ENCODE measurements around the gene PPM1E. TPM values are rescaled to one million over a fixed set of nuclear protein-coding genes. Genes with fewer than 3 reads are reported as not detected.

PPM1E gene
- total and polyA plus RNA-seq, 7 experiments from 2014 or later = 0.07 TPM; not detected in 6

GRCh38 chr17:58902322-58902721 lies 146.7 kb downstream of the PPM1E start:
- H3K9me3 Mint-ChIP-seq = peaks cover 0 to 25% (median 2%) of the 10 kb centered on the region in 11 donors
- H3K27ac ChIP-seq (ENCODE audit: low read depth, low read length) = no peak overlapping the region
- H3K4me1 ChIP-seq (ENCODE audit: control insufficient read depth in 2 of 2, insufficient read depth in 2 of 2, low read length in 2 of 2) = no peaks in the 10 kb centered on the region
- H3K4me3 Mint-ChIP-seq = no peak overlapping the region
- no peak overlapping the region for H3K27ac Mint-ChIP-seq
- ChIA-PET CTCF (no interaction called here), POLR2A (no interaction called here)
- no peak overlapping the region for H3K4me3 ChIP-seq (ENCODE audit: low read length)
- intact Hi-C loops (cut with micrococcal nuclease) = no loop called here
- no peak for ATAC-seq
- DNase-seq = no peak
- no peaks in the 10 kb centered on the region for H3K36me3 Mint-ChIP-seq
- H3K36me3 ChIP-seq (ENCODE audit: control insufficient read depth in 2 of 3, insufficient read depth in 3 of 3, low read length in 3 of 3) = no peaks in the 10 kb centered on the region
- H3K9me3 ChIP-seq (ENCODE audit: control insufficient read depth in 2 of 3, low read length in 3 of 3) = no peaks in the 10 kb centered on the region
- no peaks in the 10 kb centered on the region for H3K27me3 ChIP-seq (ENCODE audit: control insufficient read depth in 2 of 2, insufficient read depth in 2 of 2, low read length in 2 of 2)
- H3K27me3 Mint-ChIP-seq = peaks cover under 1 to 12% (median 1%) of the 10 kb centered on the region in 5 donors
- H3K4me1 Mint-ChIP-seq = no peaks in the 10 kb centered on the region

DNA sequence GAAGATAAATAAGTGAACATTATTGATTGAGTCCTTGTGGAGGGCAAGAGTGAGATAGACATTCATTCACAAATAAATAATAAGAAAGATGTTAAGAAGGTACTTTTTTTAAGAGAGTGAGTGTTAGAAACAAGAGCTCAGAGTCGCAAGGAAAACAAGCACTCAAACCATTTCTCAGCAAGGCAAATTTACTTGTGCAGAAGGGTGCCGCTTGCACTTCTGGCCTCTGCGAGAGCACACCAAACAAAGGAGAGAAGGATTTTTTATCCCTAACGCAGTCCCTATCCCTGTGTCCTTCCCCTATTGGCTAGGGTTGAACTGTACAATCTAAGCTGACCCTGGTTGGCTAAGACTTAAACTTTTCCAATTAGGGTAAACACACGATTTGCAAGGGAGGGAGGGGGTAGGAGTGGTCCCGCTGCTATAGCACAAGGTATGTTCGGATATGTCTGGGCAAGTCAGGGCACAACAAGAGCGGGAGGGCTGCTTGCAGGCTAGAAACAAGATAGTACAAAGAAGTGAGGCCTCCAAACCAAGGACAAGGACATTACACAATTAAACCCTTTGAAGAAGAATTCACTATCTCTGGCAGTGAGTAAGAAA lies 156.2 kb downstream of the PPM1E start:
- ChIA-PET POLR2A (no interaction called here), CTCF (no interaction called here)
- Mint-ChIP-seq H3K36me3 (peaks cover 0 to 6% (median 0%) of the 10 kb centered on the region in 5 donors), H3K4me3 (no peak overlapping the region), H3K27me3 (peaks cover 13 to 31% (median 20%) of the 10 kb centered on the region in 5 donors), H3K9me3 (peaks cover 0 to 48% (median 18%) of the 10 kb centered on the region in 11 donors), H3K4me1 (no peaks in the 10 kb centered on the region), H3K27ac (no peak overlapping the region)
- no peaks in the 10 kb centered on the region for H3K36me3 ChIP-seq (ENCODE audit: control insufficient read depth in 2 of 3, insufficient read depth in 3 of 3, low read length in 3 of 3)
- ATAC-seq = no peak
- peaks cover 0 to 14% (median 0%) of the 10 kb centered on the region in 3 experiments for H3K9me3 ChIP-seq (ENCODE audit: control insufficient read depth in 2 of 3, low read length in 3 of 3)
- no peaks in the 10 kb centered on the region for H3K4me1 ChIP-seq (ENCODE audit: control insufficient read depth in 2 of 2, insufficient read depth in 2 of 2, low read length in 2 of 2)
- H3K27ac ChIP-seq (ENCODE audit: low read depth, low read length) = no peak overlapping the region
- peaks cover 0 to 4% of the 10 kb centered on the region in 2 donors for H3K27me3 ChIP-seq (ENCODE audit: control insufficient read depth in 2 of 2, insufficient read depth in 2 of 2, low read length in 2 of 2)
- no peak overlapping the region for H3K4me3 ChIP-seq (ENCODE audit: low read length)
- intact Hi-C loops (cut with micrococcal nuclease) = no loop called here
- no peak for DNase-seq

DNA sequence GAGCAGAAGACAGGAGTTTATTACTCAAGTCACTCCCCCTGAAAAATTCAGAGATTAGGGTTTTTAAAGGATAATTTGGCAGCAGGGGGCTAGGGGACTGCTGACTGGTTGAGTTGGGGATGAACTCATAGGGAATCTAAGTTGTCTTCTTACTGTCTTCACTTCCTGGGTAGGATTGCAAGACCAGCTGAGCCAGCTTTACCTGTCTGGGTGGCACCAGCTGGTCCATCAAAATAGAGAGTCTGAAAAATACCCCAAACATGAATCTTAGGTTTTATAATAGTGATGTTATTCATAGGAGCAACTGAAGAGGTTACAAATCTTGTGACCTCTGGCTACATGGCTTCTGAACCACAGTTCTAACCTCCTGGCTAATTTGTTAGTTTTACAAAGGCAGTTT lies 157.9 kb downstream of the PPM1E start:
- ATAC-seq (no peak), DNase-seq (no peak)
- CTCF ChIA-PET = no interaction called here
- Histone ChIP-seq H3K9me3 (ENCODE audit: control insufficient read depth in 2 of 3, low read length in 3 of 3) (peaks cover 0 to 14% (median 0%) of the 10 kb centered on the region in 3 experiments), H3K4me3 (ENCODE audit: low read length) (no peak overlapping the region), H3K27me3 (ENCODE audit: control insufficient read depth in 2 of 2, insufficient read depth in 2 of 2, low read length in 2 of 2) (peaks cover 0 to 4% of the 10 kb centered on the region in 2 donors), H3K36me3 (ENCODE audit: control insufficient read depth in 2 of 3, insufficient read depth in 3 of 3, low read length in 3 of 3) (no peaks in the 10 kb centered on the region), H3K4me1 (ENCODE audit: control insufficient read depth in 2 of 2, insufficient read depth in 2 of 2, low read length in 2 of 2) (no peaks in the 10 kb centered on the region), H3K27ac (ENCODE audit: low read depth, low read length) (no peak overlapping the region)
- POLR2A ChIA-PET = interaction anchor here (0.6 kb wide), 1 partner anchor 46 kb away, joined by 3 read pairs; no protein-coding TSS in a partner anchor
- Mint-ChIP-seq H3K27ac (no peak overlapping the region), H3K27me3 (peaks cover 8 to 26% (median 22%) of the 10 kb centered on the region in 5 donors), H3K36me3 (peaks cover 0 to 6% (median 0%) of the 10 kb centered on the region in 5 donors), H3K4me1 (no peaks in the 10 kb centered on the region), H3K9me3 (peaks cover 0 to 44% (median 15%) of the 10 kb centered on the region in 11 donors), H3K4me3 (no peak overlapping the region)
- intact Hi-C loops (cut with micrococcal nuclease) = no loop called here

- no peaks in the 10 kb centered on the region for H3K36me3 ChIP-seq (ENCODE audit: control insufficient read depth in 2 of 3, insufficient read depth in 3 of 3, low read length in 3 of 3)
- no peak overlapping the region for H3K27ac ChIP-seq (ENCODE audit: low read depth, low read length)
- peaks cover 6 to 26% (median 24%) of the 10 kb centered on the region in 5 donors for H3K27me3 Mint-ChIP-seq
- H3K4me1 ChIP-seq (ENCODE audit: control insufficient read depth in 2 of 2, insufficient read depth in 2 of 2, low read length in 2 of 2) = no peaks in the 10 kb centered on the region
- no peak overlapping the region for H3K4me3 Mint-ChIP-seq
- DNase-seq (no peak), ATAC-seq (no peak)
- H3K27me3 ChIP-seq (ENCODE audit: control insufficient read depth in 2 of 2, insufficient read depth in 2 of 2, low read length in 2 of 2) = peaks cover 0 to 4% of the 10 kb centered on the region in 2 donors
- peaks cover 0 to 41% (median 15%) of the 10 kb centered on the region in 11 donors for H3K9me3 Mint-ChIP-seq
- H3K27ac Mint-ChIP-seq = no peak overlapping the region
- ChIA-PET POLR2A (no interaction called here), CTCF (no interaction called here)
- no peaks in the 10 kb centered on the region for H3K4me1 Mint-ChIP-seq
- intact Hi-C loops (cut with micrococcal nuclease) = no loop called here
- H3K36me3 Mint-ChIP-seq = peaks cover 0 to 6% (median 0%) of the 10 kb centered on the region in 5 donors
- H3K4me3 ChIP-seq (ENCODE audit: low read length) = no peak overlapping the region
- H3K9me3 ChIP-seq (ENCODE audit: control insufficient read depth in 2 of 3, low read length in 3 of 3) = peaks cover 0 to 14% (median 0%) of the 10 kb centered on the region in 3 experiments
These were observed 158.5 kb downstream of the PPM1E start for GRCh38 chr17:58913971-58914769.

DNA sequence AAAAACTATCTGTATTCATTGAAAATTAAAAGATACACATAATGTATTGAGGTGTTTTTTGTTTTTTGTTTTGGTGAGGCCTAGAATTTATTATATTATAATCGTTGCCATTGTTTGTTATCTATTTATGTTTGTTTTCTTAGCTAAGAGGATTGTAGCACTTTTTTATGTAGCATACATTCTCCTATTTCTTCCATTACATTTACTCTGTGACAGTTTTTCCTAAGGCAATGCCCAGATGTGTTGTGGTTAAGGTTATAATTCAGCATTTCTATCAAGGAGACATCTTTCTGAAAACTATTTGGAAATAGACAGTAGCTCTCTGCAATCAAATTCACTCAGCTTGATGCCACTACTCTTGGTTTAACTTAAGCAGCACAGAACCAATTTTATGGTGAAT lies 161.6 kb downstream of the PPM1E start:
- DNase-seq = no peak
- intact Hi-C loops (cut with micrococcal nuclease) = no loop called here
- Histone ChIP-seq H3K4me1 (ENCODE audit: control insufficient read depth in 2 of 2, insufficient read depth in 2 of 2, low read length in 2 of 2) (no peaks in the 10 kb centered on the region), H3K27me3 (ENCODE audit: control insufficient read depth in 2 of 2, insufficient read depth in 2 of 2, low read length in 2 of 2) (peaks cover 0 to 4% of the 10 kb centered on the region in 2 donors), H3K9me3 (ENCODE audit: control insufficient read depth in 2 of 3, low read length in 3 of 3) (peaks cover 0 to 6% (median 0%) of the 10 kb centered on the region in 3 experiments), H3K36me3 (ENCODE audit: control insufficient read depth in 2 of 3, insufficient read depth in 3 of 3, low read length in 3 of 3) (no peaks in the 10 kb centered on the region), H3K4me3 (ENCODE audit: low read length) (no peak overlapping the region), H3K27ac (ENCODE audit: low read depth, low read length) (no peak overlapping the region)
- Mint-ChIP-seq H3K36me3 (peaks cover 0 to under 1% (median 0%) of the 10 kb centered on the region in 5 donors), H3K27ac (no peak overlapping the region), H3K4me1 (peaks cover 0 to 10% (median 6%) of the 10 kb centered on the region in 7 donors), H3K9me3 (peaks cover 0 to 11% (median 1%) of the 10 kb centered on the region in 11 donors), H3K4me3 (no peak overlapping the region), H3K27me3 (peaks cover 0 to 18% (median 15%) of the 10 kb centered on the region in 5 donors)
- ATAC-seq = no peak
- CTCF ChIA-PET = no interaction called here
- POLR2A ChIA-PET = interaction anchor here (0.7 kb wide), 1 partner anchor 142 kb away, joined by 3 read pairs; no protein-coding TSS in a partner anchor

GRCh38 chr17:58918072-58918471 lies 162.4 kb downstream of the PPM1E start:
- Mint-ChIP-seq H3K4me3 (no peak overlapping the region), H3K9me3 (peaks cover 0 to 2% (median 0%) of the 10 kb centered on the region in 11 donors), H3K27me3 (peaks cover 0 to 16% (median 13%) of the 10 kb centered on the region in 5 donors), H3K36me3 (no peaks in the 10 kb centered on the region), H3K27ac (no peak overlapping the region), H3K4me1 (peaks cover 0 to 10% (median 6%) of the 10 kb centered on the region in 7 donors)
- H3K27ac ChIP-seq (ENCODE audit: low read depth, low read length) = no peak overlapping the region
- POLR2A ChIA-PET = no interaction called here
- intact Hi-C loops (cut with micrococcal nuclease) = no loop called here
- no peaks in the 10 kb centered on the region for H3K36me3 ChIP-seq (ENCODE audit: control insufficient read depth in 2 of 3, insufficient read depth in 3 of 3, low read length in 3 of 3)
- CTCF ChIA-PET = no interaction called here
- no peaks in the 10 kb centered on the region for H3K4me1 ChIP-seq (ENCODE audit: control insufficient read depth in 2 of 2, insufficient read depth in 2 of 2, low read length in 2 of 2)
- H3K27me3 ChIP-seq (ENCODE audit: control insufficient read depth in 2 of 2, insufficient read depth in 2 of 2, low read length in 2 of 2) = peaks cover 0 to 4% of the 10 kb centered on the region in 2 donors
- DNase-seq (no peak), ATAC-seq (no peak)
- H3K9me3 ChIP-seq (ENCODE audit: control insufficient read depth in 2 of 3, low read length in 3 of 3) = no peaks in the 10 kb centered on the region
- H3K4me3 ChIP-seq (ENCODE audit: low read length) = no peak overlapping the region
